WTC11 (cell line): ENCODE measurements around the gene GALR2. TPM values are rescaled to one million over a fixed set of nuclear protein-coding genes. Genes with fewer than 3 reads are reported as not detected.

ENCODE experiments used
- ATAC-seq: fragments of 200-7000 bp; cut with Tn5 transposase; 2 replicates; pipeline ENCODE4 v1.10.0; 2021; ENCODE audit warnings: mild to moderate bottlenecking, moderate library complexity
- CTCF ChIA-PET: fragments of 300-600 bp; sonication (Branson Sonifier 250); formaldehyde crosslinking; loops from one replicate; lab custom pipeline; 2021; ENCODE audit warnings: antibody characterized with exemption; lab: Charles Lee
- POLR2A ChIA-PET: fragments of 350-600 bp; sonication (Branson Sonifier 250); formaldehyde crosslinking; loops from one replicate; lab custom pipeline; 2021; ENCODE audit warnings: antibody characterized with exemption; lab: Charles Lee
- DNase-seq: peaks from one replicate; pipeline ENCODE4 v3.0.0; 2021; ENCODE audit warnings: low spot score
- H3K27ac Mint-ChIP-seq: 2 replicates; pipeline ENCODE4 v1.8.0; 2021; ENCODE audit warnings: mixed read lengths
- H3K27me3 Mint-ChIP-seq: 2 replicates; pipeline ENCODE4 v1.8.0; 2021; ENCODE audit warnings: low read depth, mild to moderate bottlenecking, moderate library complexity, mixed read lengths
- H3K36me3 Mint-ChIP-seq: 2 replicates; pipeline ENCODE4 v1.8.0; 2021; ENCODE audit warnings: mixed read lengths
- H3K4me1 Mint-ChIP-seq: 2 replicates; pipeline ENCODE4 v1.8.0; 2022; ENCODE audit warnings: mixed read lengths
- H3K4me3 Mint-ChIP-seq: 2 replicates; pipeline ENCODE4 v1.8.0; 2021; ENCODE audit warnings: mild to moderate bottlenecking, moderate library complexity, mixed read lengths
- H3K9me3 Mint-ChIP-seq: 2 replicates; pipeline ENCODE4 v1.8.0; 2021; ENCODE audit warnings: mixed read lengths
- E2F5 ChIP-seq: sonication (generic); formaldehyde crosslinking; IDR thresholded peaks from 2 replicates; pipeline ENCODE4 v1.8.1; 2022; ENCODE audit warnings: mild to moderate bottlenecking, moderate library complexity, missing genetic modification reagents
- ETV6 ChIP-seq: sonication (generic); formaldehyde crosslinking; IDR thresholded peaks from 2 replicates; pipeline ENCODE4 v1.8.1; 2022; ENCODE audit warnings: mild to moderate bottlenecking, missing genetic modification reagents
- FOXP1 ChIP-seq: sonication (generic); formaldehyde crosslinking; IDR thresholded peaks from 2 replicates; pipeline ENCODE4 v1.8.0; 2022; ENCODE audit warnings: missing genetic modification reagents, mild to moderate bottlenecking, moderate library complexity, borderline replicate concordance
- JAZF1 ChIP-seq: fragments of 250-450 bp; sonication (Bioruptor Pico); IDR thresholded peaks from 2 replicates; pipeline ENCODE4 v1.9.0; 2021; ENCODE audit warnings: moderate library complexity, mild to moderate bottlenecking, inconsistent platforms
- PRDM15 ChIP-seq: sonication (generic); formaldehyde crosslinking; IDR thresholded peaks from 2 replicates; pipeline ENCODE4 v1.8.0; 2022; ENCODE audit warnings: missing genetic modification reagents
- SP1 ChIP-seq: sonication (generic); formaldehyde crosslinking; conservative IDR thresholded peaks from 2 replicates; pipeline ENCODE4 v1.8.1; 2022; ENCODE audit warnings: missing genetic modification reagents
- TEAD4 ChIP-seq: sonication (generic); formaldehyde crosslinking; IDR thresholded peaks from 2 replicates; pipeline ENCODE4 v1.8.0; 2022; ENCODE audit warnings: mild to moderate bottlenecking, missing genetic modification reagents
- ZBTB21 ChIP-seq: sonication (generic); formaldehyde crosslinking; IDR thresholded peaks from 2 replicates; pipeline ENCODE4 v1.8.1; 2023; ENCODE audit warnings: mild to moderate bottlenecking, missing genetic modification reagents, borderline replicate concordance
- ZNF416 ChIP-seq: fragments of 250-450 bp; sonication (Bioruptor Pico); IDR thresholded peaks from 2 replicates; pipeline ENCODE4 v1.9.0; 2021; ENCODE audit warnings: mild to moderate bottlenecking, inconsistent platforms
- ZNF423 ChIP-seq: fragments of 250-450 bp; sonication (Bioruptor Pico); IDR thresholded peaks from 2 replicates; pipeline ENCODE4 v2.1.2; 2022; ENCODE audit warnings: mild to moderate bottlenecking, moderate library complexity
- ZNF671 ChIP-seq: fragments of 250-450 bp; sonication (Bioruptor Pico); IDR thresholded peaks from 2 replicates; pipeline ENCODE4 v1.8.0; 2021; ENCODE audit warnings: mild to moderate bottlenecking
- total RNA-seq: library from RNA; stranded (reverse); gene quantifications from 3 replicates; pipeline ENCODE4 v1.2.3, GENCODE V29; 2021
- TF ChIP-seq, protein P1 (sequence below): sonication (generic); formaldehyde crosslinking; IDR thresholded peaks from 2 replicates; pipeline ENCODE4 v1.8.1; 2022; ENCODE audit warnings: missing genetic modification reagents, borderline replicate concordance

Gene GALR2
- total RNA-seq, 1 experiment from 2014 or later, result 2.9 TPM

DNA sequence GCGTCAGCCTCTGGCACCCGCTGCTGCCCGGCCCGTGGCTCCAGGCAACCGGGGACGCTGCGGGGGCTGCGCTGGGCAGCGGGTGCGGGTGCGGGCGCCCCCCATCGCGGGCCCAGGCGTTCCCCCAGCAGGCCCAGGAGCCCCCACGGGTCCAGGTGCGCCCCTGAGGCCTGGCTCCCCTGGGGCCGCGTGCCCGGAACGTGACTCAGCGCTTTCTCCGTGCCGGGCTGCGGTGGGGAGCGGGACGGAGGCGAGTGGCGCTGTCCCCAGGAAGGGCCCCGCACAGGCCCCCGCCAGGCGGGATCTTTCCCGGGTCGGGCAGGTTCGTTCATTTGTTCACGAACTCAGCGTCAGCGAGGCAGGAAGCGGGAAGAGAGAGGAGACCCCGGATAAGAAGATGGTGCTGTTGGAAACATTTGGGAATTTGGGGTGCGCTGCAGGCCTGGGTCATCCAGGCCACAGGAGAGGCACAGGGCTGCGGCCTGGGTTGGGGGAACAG is 47.4 kb downstream of the GALR2 start (continued):
- no peak for TF ChIP-seq PRDM15 (CRISPR knock-in tag)
- TF ChIP-seq ZNF671 (CRISPR knock-in tag), result no peak

DNA sequence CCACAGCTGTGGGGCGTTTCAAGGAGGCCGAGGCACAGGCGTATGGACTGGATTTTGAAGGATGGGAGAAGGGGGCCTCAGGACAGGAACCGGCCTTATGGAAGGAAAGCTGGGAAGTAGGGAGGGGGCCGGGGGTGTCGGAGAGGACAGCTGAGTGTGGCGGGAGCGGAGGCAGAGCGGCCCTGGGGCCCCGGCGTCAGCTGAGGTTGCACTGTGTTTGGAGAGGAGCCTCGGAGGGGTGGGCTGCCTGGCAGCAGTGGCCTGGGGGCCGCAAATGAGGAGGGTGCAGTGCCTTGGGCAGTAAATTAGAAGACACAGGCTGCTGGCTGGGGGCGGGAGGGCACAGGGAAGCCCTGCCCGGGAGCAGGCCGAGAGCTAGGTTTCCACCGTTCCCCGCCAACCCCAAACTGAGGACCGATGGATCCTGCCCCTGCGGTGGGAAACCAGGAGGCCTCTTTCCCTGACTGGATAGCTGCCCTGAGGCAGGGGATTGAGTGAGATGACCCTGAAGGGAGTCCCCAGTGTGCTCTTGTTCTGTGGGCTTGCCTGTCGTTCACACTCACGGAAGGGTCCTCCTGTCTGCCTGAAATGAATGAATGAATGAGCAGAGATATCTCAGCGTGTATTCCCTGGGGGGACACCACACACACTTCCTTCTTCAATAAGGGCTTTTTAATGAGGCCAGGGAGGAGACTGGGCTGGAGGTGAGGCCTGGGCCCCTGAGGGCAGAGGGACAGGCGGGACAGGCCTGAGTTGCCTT is 48.0 kb downstream of the GALR2 start:
- POLR2A ChIA-PET, result interaction anchor here (0.5 to 2.2 kb wide), 2 partner anchors 9 to 146 kb away, joined by 5 to 17 read pairs; no protein-coding TSS in a partner anchor
- ATAC-seq, result no peak
- CTCF ChIA-PET, result interaction anchor here (0.9 to 10.4 kb wide), 16 partner anchors 12 to 157 kb away, joined by 3 to 176 read pairs (median 8); partner anchors contain the start of genes FOXJ1 and UBALD2
- H3K36me3 Mint-ChIP-seq, result no peaks in the 10 kb centered on the region
- TF ChIP-seq ETV6 (CRISPR knock-in tag), result 0 out of 2 replicates have a peak, but pooled peaks have one; percentile 19
- TF ChIP-seq ZNF416 (CRISPR knock-in tag), result no peak
- peak overlapping the region; percentile 19; the same call in 1 of the 2 replicates for H3K27ac Mint-ChIP-seq
- peaks cover 43% of the 10 kb centered on the region for H3K4me1 Mint-ChIP-seq
- H3K4me3 Mint-ChIP-seq, result no peak overlapping the region; the same call in 1 of the 2 replicates
- H3K9me3 Mint-ChIP-seq, result no peaks in the 10 kb centered on the region
- no peak for DNase-seq
- no peaks in the 10 kb centered on the region; the same call in none of the 2 replicates for H3K27me3 Mint-ChIP-seq

GRCh38 chr17:76123191-76123499 is 48.6 kb downstream of the GALR2 start:
- DNase-seq, result no peak
- TF ChIP-seq E2F5 (CRISPR knock-in tag), result no peak
- no peak for TF ChIP-seq ZNF423 (CRISPR knock-in tag)
- no peak for TF ChIP-seq SP1
- no peak for TF ChIP-seq TEAD4 (CRISPR knock-in tag)
- TF ChIP-seq ZBTB21 (CRISPR knock-in tag), result no peak
- TF ChIP-seq, protein P1, sequence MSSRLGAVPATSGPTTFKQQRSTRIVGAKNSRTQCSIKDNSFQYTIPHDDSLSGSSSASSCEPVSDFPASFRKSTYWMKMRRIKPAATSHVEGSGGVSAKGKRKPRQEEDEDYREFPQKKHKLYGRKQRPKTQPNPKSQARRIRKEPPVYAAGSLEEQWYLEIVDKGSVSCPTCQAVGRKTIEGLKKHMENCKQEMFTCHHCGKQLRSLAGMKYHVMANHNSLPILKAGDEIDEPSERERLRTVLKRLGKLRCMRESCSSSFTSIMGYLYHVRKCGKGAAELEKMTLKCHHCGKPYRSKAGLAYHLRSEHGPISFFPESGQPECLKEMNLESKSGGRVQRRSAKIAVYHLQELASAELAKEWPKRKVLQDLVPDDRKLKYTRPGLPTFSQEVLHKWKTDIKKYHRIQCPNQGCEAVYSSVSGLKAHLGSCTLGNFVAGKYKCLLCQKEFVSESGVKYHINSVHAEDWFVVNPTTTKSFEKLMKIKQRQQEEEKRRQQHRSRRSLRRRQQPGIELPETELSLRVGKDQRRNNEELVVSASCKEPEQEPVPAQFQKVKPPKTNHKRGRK, result 0 out of 2 replicates have a peak, but pooled peaks have one; percentile 39
- Mint-ChIP-seq H3K9me3 (no peaks in the 10 kb centered on the region), H3K27me3 (no peaks in the 10 kb centered on the region; the same call in none of the 2 replicates), H3K4me3 (no peak overlapping the region), H3K27ac (no peak overlapping the region), H3K36me3 (no peaks in the 10 kb centered on the region), H3K4me1 (peaks cover 43% of the 10 kb centered on the region)
- CTCF ChIA-PET, result interaction anchor here (0.7 to 10.4 kb wide), 14 partner anchors 12 to 585 kb away, joined by 3 to 176 read pairs (median 16); partner anchors contain the start of genes FOXJ1 and SPHK1
- no peak for ATAC-seq
- POLR2A ChIA-PET, result interaction anchor here (0.5 to 2.2 kb wide), 2 partner anchors 9 to 146 kb away, joined by 5 to 17 read pairs; no protein-coding TSS in a partner anchor

- DNase-seq, result no peak
- no peak overlapping the region for H3K4me3 Mint-ChIP-seq
- TF ChIP-seq FOXP1 (CRISPR knock-in tag), result peak; percentile 28; the same call in 1 of the 2 replicates
- TF ChIP-seq JAZF1 (CRISPR knock-in tag), result no peak
- TF ChIP-seq, all 79 proteins: peak for 1
- Mint-ChIP-seq H3K27me3 (peaks cover 3% of the 10 kb centered on the region), H3K27ac (no peak overlapping the region), H3K4me1 (peaks cover 43% of the 10 kb centered on the region), H3K36me3 (no peaks in the 10 kb centered on the region), H3K9me3 (no peaks in the 10 kb centered on the region)
- POLR2A ChIA-PET, result interaction anchor here (0.6 to 1.0 kb wide), 3 partner anchors 9 to 415 kb away, joined by 4 read pairs; no protein-coding TSS in a partner anchor
- ATAC-seq, result no peak
- CTCF ChIA-PET, result interaction anchor here (0.6 to 10.4 kb wide), 16 partner anchors 10 to 584 kb away, joined by 3 to 176 read pairs (median 4); partner anchors contain the start of genes FOXJ1, RNF157 and SPHK1
Observed at GRCh38 chr17:76123749-76124581, 49.4 kb downstream of the GALR2 start.
